ENCODE results near the gene MTCL1.

The MTCL1 gene

DNA sequence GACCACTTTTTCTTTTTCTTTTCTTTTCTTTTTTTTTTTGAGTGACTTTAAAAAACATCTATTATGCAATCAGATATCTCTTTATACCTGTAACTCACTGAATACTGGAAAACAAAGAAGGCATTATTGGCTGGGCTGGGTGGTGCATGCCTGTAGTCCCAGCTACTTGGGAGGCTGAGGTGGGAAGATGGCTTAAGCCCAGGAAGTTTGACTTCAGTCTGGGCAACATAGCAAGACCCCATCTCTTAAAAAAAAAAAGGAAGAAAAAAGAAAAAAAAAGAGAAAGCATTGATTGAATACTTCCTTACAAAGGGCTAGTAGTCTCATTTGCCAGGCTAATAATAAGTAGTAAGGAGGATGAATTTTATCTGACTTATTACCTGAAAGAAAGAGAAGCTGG is 2.7 kb upstream of the MTCL1 start:
- H2BK120ac ChIP-seq (ENCODE audit: low read depth, low read length): no peak overlapping the region
- no peak overlapping the region for H3K27ac ChIP-seq (ENCODE audit: low read depth, low read length)
- no peak overlapping the region for H4K8ac ChIP-seq (ENCODE audit: low read depth, low read length)
- no peak overlapping the region for H3K4me2 ChIP-seq (ENCODE audit: low read length)
- no peaks in the 10 kb centered on the region for H3K4me1 ChIP-seq (ENCODE audit: control insufficient read depth, low read depth, low read length)
- H2BK5ac ChIP-seq (ENCODE audit: low read length): no peak overlapping the region
- H3K23ac ChIP-seq (ENCODE audit: low read length): no peak overlapping the region
- H3K9ac ChIP-seq (ENCODE audit: low read length): no peak overlapping the region
- no peak overlapping the region for H3K56ac ChIP-seq (ENCODE audit: low read length)
- no peaks in the 10 kb centered on the region for H3K27me3 ChIP-seq (ENCODE audit: insufficient read depth, low read length, poor library complexity)
- H3K18ac ChIP-seq (ENCODE audit: low read length): no peak overlapping the region
- no peak overlapping the region for H4K5ac ChIP-seq (ENCODE audit: low read length)
- no peak overlapping the region for H2AK5ac ChIP-seq (ENCODE audit: low read length)
- no peak overlapping the region for H3K4ac ChIP-seq (ENCODE audit: low read depth, low read length)
- H3K4me3 ChIP-seq (ENCODE audit: low read length): no peak overlapping the region
- DNase-seq: no peak
- no peak overlapping the region for H2BK15ac ChIP-seq (replicated peaks; ENCODE audit: low read depth)
- H3K79me2 ChIP-seq (ENCODE audit: control insufficient read depth, insufficient read depth, low read length): peaks cover 11% of the 10 kb centered on the region
- H3K36me3 ChIP-seq (ENCODE audit: control insufficient read depth, insufficient read depth, low read length): no peaks in the 10 kb centered on the region
- H3K79me1 ChIP-seq (ENCODE audit: low read length): no peaks in the 10 kb centered on the region

DNA sequence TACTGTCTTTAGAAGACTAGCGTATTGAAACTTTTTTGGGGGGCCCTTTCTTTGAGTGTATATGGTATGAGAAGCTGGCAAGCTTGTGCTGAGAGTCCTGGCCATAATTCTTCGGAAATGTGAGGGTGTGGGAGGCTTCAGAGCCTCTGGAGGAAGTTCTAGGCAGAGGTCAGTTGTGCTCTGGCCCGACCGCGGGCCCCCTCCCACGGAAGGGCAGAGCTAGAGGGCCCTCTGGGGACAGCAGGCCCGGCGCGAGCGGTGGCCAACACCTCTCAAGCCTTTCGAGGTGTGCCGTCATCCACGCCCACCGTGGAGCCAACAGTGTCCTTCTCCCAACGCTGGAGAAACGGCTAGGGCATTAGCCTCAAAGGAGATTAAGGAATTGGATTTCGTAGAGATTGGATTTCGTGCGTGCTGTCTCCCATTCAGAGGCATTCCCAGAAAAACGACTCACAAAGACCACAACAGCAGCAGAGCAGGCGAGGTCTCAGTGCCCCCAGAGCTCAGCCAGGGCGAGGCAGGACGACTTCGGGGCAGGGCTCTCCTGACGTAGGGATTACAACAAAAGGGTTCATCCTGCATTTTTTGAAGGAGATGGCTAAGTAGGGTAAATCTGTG is 2.2 kb upstream of the MTCL1 start:
- Histone ChIP-seq H3K27ac (ENCODE audit: low read depth, low read length) (no peak overlapping the region), H3K4me1 (ENCODE audit: control insufficient read depth, low read depth, low read length) (no peaks in the 10 kb centered on the region), H3K18ac (ENCODE audit: low read length) (no peak overlapping the region), H4K5ac (ENCODE audit: low read length) (no peak overlapping the region), H3K23ac (ENCODE audit: low read length) (no peak overlapping the region), H3K36me3 (ENCODE audit: control insufficient read depth, insufficient read depth, low read length) (no peaks in the 10 kb centered on the region), H3K56ac (ENCODE audit: low read length) (peak overlapping the region; percentile 56), H3K4me2 (ENCODE audit: low read length) (no peak overlapping the region), H3K79me2 (ENCODE audit: control insufficient read depth, insufficient read depth, low read length) (peaks cover 16% of the 10 kb centered on the region), H2BK15ac (replicated peaks; ENCODE audit: low read depth) (no peak overlapping the region), H2BK120ac (ENCODE audit: low read depth, low read length) (no peak overlapping the region), H2BK5ac (ENCODE audit: low read length) (no peak overlapping the region), H3K9ac (ENCODE audit: low read length) (peak overlapping the region; percentile 8), H2AK5ac (ENCODE audit: low read length) (no peak overlapping the region), H3K27me3 (ENCODE audit: insufficient read depth, low read length, poor library complexity) (no peaks in the 10 kb centered on the region), H3K79me1 (ENCODE audit: low read length) (no peaks in the 10 kb centered on the region), H3K4ac (ENCODE audit: low read depth, low read length) (no peak overlapping the region), H3K4me3 (ENCODE audit: low read length) (no peak overlapping the region), H4K8ac (ENCODE audit: low read depth, low read length) (no peak overlapping the region)
- no CpG with 5 or more reads among the region's 25 CpGs for WGBS (ENCODE audit: extremely low coverage, insufficient coverage, low lambda C conversion rate)
- DNase-seq: peak; percentile 15

DNA sequence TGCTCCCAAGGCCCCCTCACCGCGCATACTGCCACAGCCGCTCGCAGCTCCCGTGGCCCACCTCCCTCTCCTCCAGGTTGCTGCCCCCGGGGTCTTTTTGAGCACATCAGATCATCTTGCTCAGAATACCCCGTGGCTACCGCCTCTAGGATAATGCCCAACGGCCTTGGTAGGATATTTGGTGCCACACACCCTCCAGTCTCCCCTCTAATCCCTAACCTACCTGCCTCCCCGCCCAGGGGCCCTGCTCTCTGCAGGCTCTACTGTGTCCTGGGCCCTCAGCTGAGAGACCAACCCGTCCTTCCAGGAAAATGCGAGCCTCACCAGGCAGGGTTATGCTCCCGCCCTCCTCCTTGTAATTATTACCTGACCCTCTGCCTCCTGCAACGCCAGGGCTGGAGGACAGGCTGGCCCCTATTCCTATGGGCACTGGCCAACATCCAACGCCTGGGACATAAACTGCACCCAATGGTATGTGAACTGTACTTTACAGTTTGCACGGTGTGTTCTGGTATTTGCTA is 1.5 kb upstream of the MTCL1 start:
- H3K4me3 ChIP-seq (ENCODE audit: low read length): no peak overlapping the region
- H2BK5ac ChIP-seq (ENCODE audit: low read length): no peak overlapping the region
- no peak overlapping the region for H4K5ac ChIP-seq (ENCODE audit: low read length)
- no peak overlapping the region for H3K4me2 ChIP-seq (ENCODE audit: low read length)
- H3K23ac ChIP-seq (ENCODE audit: low read length): no peak overlapping the region
- no peak overlapping the region for H2AK5ac ChIP-seq (ENCODE audit: low read length)
- H3K18ac ChIP-seq (ENCODE audit: low read length): no peak overlapping the region
- WGBS (ENCODE audit: extremely low coverage, insufficient coverage, low lambda C conversion rate): no CpG with 5 or more reads among the region's 16 CpGs
- no peaks in the 10 kb centered on the region for H3K79me1 ChIP-seq (ENCODE audit: low read length)
- H2BK15ac ChIP-seq (replicated peaks; ENCODE audit: low read depth): no peak overlapping the region
- peaks cover 3% of the 10 kb centered on the region for H3K4me1 ChIP-seq (ENCODE audit: control insufficient read depth, low read depth, low read length)
- H4K8ac ChIP-seq (ENCODE audit: low read depth, low read length): no peak overlapping the region
- H2BK120ac ChIP-seq (ENCODE audit: low read depth, low read length): no peak overlapping the region
- peak overlapping the region; percentile 77 for H3K9ac ChIP-seq (ENCODE audit: low read length)
- H3K79me2 ChIP-seq (ENCODE audit: control insufficient read depth, insufficient read depth, low read length): peaks cover 23% of the 10 kb centered on the region
- H3K36me3 ChIP-seq (ENCODE audit: control insufficient read depth, insufficient read depth, low read length): no peaks in the 10 kb centered on the region
- peak overlapping the region; percentile 25 for H3K56ac ChIP-seq (ENCODE audit: low read length)
- DNase-seq: no peak
- no peak overlapping the region for H3K27ac ChIP-seq (ENCODE audit: low read depth, low read length)
- H3K4ac ChIP-seq (ENCODE audit: low read depth, low read length): no peak overlapping the region
- H3K27me3 ChIP-seq (ENCODE audit: insufficient read depth, low read length, poor library complexity): no peaks in the 10 kb centered on the region

DNA sequence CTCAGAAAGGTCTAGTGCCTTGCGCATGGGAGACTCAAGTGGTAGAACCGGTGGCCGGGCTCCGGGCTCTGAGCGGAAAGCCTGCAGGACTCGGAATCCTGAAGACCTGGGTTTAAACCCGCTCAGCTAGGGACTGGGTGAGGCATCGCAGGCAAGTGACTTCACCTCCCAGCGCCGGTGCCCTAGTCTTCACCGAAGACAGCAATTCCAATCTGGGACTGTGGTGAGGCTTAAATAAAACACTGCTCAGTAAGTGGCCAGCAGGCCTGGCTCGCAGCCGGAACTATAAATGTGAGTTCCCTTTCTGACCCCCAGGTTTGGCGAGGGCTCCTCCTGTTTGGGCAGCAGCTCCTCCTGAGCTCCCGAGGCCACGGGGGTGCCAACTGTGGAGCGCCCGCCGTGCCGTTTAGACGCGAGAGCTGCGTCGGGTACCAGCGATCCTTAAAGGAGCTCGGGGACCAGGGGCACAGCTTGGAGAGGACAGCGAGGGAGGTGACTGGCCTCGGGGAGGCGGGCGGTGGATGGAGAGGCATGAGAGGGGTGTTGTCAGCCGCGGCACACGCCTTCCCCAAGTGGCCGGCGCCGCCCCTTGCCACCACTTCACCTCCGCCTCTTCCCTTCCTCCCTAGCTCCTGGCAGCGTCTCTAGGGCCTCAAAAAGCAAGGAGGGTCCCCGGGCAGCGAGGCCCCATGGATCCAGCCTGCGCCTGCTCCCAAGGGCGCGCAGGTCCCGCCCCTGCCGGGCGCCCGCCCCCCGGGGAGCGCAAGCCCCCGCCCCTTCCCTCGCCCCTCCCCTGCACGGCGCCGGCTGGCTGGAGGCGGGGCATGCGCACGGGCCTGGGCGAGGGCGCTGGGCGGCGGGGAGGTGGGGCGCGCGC is 757 bp upstream of the MTCL1 start:
- Histone ChIP-seq H3K36me3 (ENCODE audit: control insufficient read depth, insufficient read depth, low read length) (no peaks in the 10 kb centered on the region), H3K4ac (ENCODE audit: low read depth, low read length) (no peak overlapping the region), H4K8ac (ENCODE audit: low read depth, low read length) (no peak overlapping the region), H3K27ac (ENCODE audit: low read depth, low read length) (peak overlapping the region; percentile 26), H3K27me3 (ENCODE audit: insufficient read depth, low read length, poor library complexity) (no peaks in the 10 kb centered on the region), H3K79me1 (ENCODE audit: low read length) (peaks cover 2% of the 10 kb centered on the region), H2BK120ac (ENCODE audit: low read depth, low read length) (no peak overlapping the region), H3K9ac (ENCODE audit: low read length) (peak overlapping the region; percentile 77), H3K4me3 (ENCODE audit: low read length) (peak overlapping the region; percentile 70), H2BK5ac (ENCODE audit: low read length) (no peak overlapping the region), H2BK15ac (replicated peaks; ENCODE audit: low read depth) (no peak overlapping the region), H2AK5ac (ENCODE audit: low read length) (no peak overlapping the region), H3K79me2 (ENCODE audit: control insufficient read depth, insufficient read depth, low read length) (peaks cover 30% of the 10 kb centered on the region), H3K4me2 (ENCODE audit: low read length) (peak overlapping the region; percentile 96), H3K18ac (ENCODE audit: low read length) (no peak overlapping the region), H3K56ac (ENCODE audit: low read length) (peak overlapping the region; percentile 93), H3K4me1 (ENCODE audit: control insufficient read depth, low read depth, low read length) (peaks cover 3% of the 10 kb centered on the region), H3K23ac (ENCODE audit: low read length) (no peak overlapping the region), H4K5ac (ENCODE audit: low read length) (no peak overlapping the region)
- peak; percentile 85 for DNase-seq
- WGBS (ENCODE audit: extremely low coverage, insufficient coverage, low lambda C conversion rate): no CpG with 5 or more reads among the region's 64 CpGs

DNA sequence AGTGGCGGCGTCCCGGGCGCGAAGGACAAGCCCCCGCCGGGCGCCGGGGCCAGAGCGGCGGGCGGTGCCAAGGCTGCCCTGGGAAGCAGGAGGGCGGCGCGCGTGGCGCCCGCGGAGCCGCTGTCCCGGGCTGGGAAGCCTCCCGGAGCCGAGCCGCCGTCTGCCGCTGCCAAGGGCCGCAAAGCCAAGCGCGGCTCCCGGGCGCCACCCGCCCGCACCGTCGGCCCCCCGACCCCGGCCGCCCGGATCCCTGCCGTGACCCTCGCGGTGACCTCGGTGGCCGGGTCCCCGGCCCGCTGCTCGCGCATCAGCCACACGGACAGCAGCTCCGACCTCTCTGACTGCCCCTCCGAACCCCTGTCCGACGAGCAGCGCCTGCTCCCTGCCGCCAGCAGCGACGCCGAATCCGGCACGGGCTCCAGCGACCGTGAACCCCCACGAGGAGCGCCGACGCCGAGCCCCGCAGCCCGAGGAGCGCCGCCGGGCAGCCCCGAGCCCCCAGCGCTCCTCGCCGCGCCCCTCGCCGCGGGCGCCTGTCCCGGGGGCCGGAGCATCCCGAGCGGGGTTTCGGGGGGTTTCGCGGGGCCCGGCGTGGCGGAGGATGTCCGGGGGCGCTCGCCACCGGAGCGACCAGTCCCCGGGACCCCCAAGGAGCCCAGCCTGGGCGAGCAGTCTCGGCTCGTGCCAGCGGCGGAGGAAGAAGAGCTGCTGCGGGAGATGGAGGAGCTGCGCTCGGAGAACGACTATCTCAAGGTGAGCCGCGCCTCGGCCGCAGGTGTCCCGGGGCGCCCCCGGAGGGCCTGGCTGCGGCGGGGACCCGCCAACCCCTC is 820 bp downstream of the MTCL1 start:
- H4K5ac ChIP-seq (ENCODE audit: low read length): no peak overlapping the region
- H3K56ac ChIP-seq (ENCODE audit: low read length): peak overlapping the region; percentile 89
- peaks cover 33% of the 10 kb centered on the region for H3K79me2 ChIP-seq (ENCODE audit: control insufficient read depth, insufficient read depth, low read length)
- H3K27me3 ChIP-seq (ENCODE audit: insufficient read depth, low read length, poor library complexity): no peaks in the 10 kb centered on the region
- H3K9ac ChIP-seq (ENCODE audit: low read length): peak overlapping the region; percentile 81
- peak overlapping the region; percentile 73 for H3K4ac ChIP-seq (ENCODE audit: low read depth, low read length)
- no peaks in the 10 kb centered on the region for H3K36me3 ChIP-seq (ENCODE audit: control insufficient read depth, insufficient read depth, low read length)
- H3K79me1 ChIP-seq (ENCODE audit: low read length): peaks cover 4% of the 10 kb centered on the region
- no peak overlapping the region for H2AK5ac ChIP-seq (ENCODE audit: low read length)
- peak; percentile 17 for DNase-seq
- H2BK5ac ChIP-seq (ENCODE audit: low read length): no peak overlapping the region
- no peak overlapping the region for H2BK15ac ChIP-seq (replicated peaks; ENCODE audit: low read depth)
- H3K4me1 ChIP-seq (ENCODE audit: control insufficient read depth, low read depth, low read length): peaks cover 3% of the 10 kb centered on the region
- H3K18ac ChIP-seq (ENCODE audit: low read length): peak overlapping the region; percentile 86
- H4K8ac ChIP-seq (ENCODE audit: low read depth, low read length): no peak overlapping the region
- peak overlapping the region; percentile 51 for H3K4me2 ChIP-seq (ENCODE audit: low read length)
- H2BK120ac ChIP-seq (ENCODE audit: low read depth, low read length): peak overlapping the region; percentile 33
- H3K27ac ChIP-seq (ENCODE audit: low read depth, low read length): peak overlapping the region; percentile 24
- WGBS (ENCODE audit: extremely low coverage, insufficient coverage, low lambda C conversion rate): no CpG with 5 or more reads among the region's 116 CpGs
- H3K4me3 ChIP-seq (ENCODE audit: low read length): peak overlapping the region; percentile 62
- H3K23ac ChIP-seq (ENCODE audit: low read length): no peak overlapping the region

Data from mesendoderm (in vitro differentiated cells).